Uterus (tissue), 4 donors: ENCODE results near the gene PDIK1L. TPM values are rescaled to one million over a fixed set of nuclear protein-coding genes. Genes with fewer than 3 reads are reported as not detected.
A peak's percentile ranks its signal among the peaks of the same experiment; 100 is the strongest.

ENCODE experiments used
- DNase-seq, 2 donors: peaks; one replicate each; pipeline ENCODE4 v3.0.0-alpha.2; 2019 to 2020
- H3K27ac ChIP-seq, 2 donors: fragments of 200-600 bp; sonication (generic); 1 replicate in 1 of 2; 2 replicates in 1 of 2; pipeline ENCODE4 v1.5.1; 2016 to 2018
- H3K27me3 ChIP-seq, 2 donors: fragments of 200-600 bp; sonication (generic); one replicate each; pipeline ENCODE4 v1.5.1; 2018 to 2019; ENCODE audit warnings: control low read depth in 1 of 2
- H3K36me3 ChIP-seq, 2 donors: fragments of 200-600 bp; sonication (generic); one replicate each; pipeline ENCODE4 v1.5.1; 2019; ENCODE audit warnings: control low read depth in 1 of 2
- H3K4me1 ChIP-seq, 2 donors: fragments of 200-600 bp; sonication (generic); one replicate each; pipeline ENCODE4 v1.5.1; 2018 to 2019; ENCODE audit warnings: control low read depth in 1 of 2
- H3K4me3 ChIP-seq, 2 donors: fragments of 200-600 bp; sonication (generic); 1 replicate in 1 of 2; 2 replicates in 1 of 2; pipeline ENCODE4 v1.5.1; 2018 to 2019; ENCODE audit warnings: mild to moderate bottlenecking in 1 of 2
- H3K9me3 ChIP-seq, 2 donors: fragments of 200-600 bp; sonication (generic); one replicate each; pipeline ENCODE4 v1.5.1; 2019; ENCODE audit warnings: control low read depth in 1 of 2
- CTCF ChIP-seq, 4 experiments: fragments of 200-600 bp in 2 of 4; fragments of 450-650 bp in 2 of 4; sonication (generic) in 2 of 4; IDR thresholded peaks; one replicate each; pipeline ENCODE4 v1.5.1; 2016 to 2019; ENCODE audit warnings: antibody characterized with exemption in 4 of 4, mild to moderate bottlenecking in 2 of 4, moderate library complexity in 1 of 4
- POLR2A ChIP-seq, 2 donors: fragments of 450-650 bp; IDR thresholded peaks; one replicate each; pipeline ENCODE4 v1.6.1; 2016; ENCODE audit warnings: antibody characterized with exemption in 2 of 2, mild to moderate bottlenecking in 1 of 2, moderate library complexity in 1 of 2
- intact Hi-C: fragments of 100-400 bp; cut with DNase I; formaldehyde crosslinking; loops from one replicate; pipeline ENCODE4 v1.15.1; 2023; ENCODE audit warnings: low total_unique reads
- total RNA-seq, 4 donors: library from RNA; depleted of rRNA in 3 of 4; stranded (reverse); fragments of >200 nt in 3 of 4; gene quantifications; one replicate each; pipeline versions ENCODE4 v1.1.0 to v1.2.4, GENCODE V29; 2014 to 2023
- donor health status: DM: yes; HTN: yes; CAD: no.

PDIK1L gene
- total RNA-seq, 4 donors from 2014 or later: 13.8 to 95.6 (median 20.9) TPM

GRCh38 chr1:26158908-26159742 is 47.5 kb downstream of the PDIK1L start, which contains the start of gene FAM110D:
Gene FAM110D, plus strand, starts transcription at chr1:26159079. Its CDS starts 2,213 bp downstream, at chr1:26161292.
- intact Hi-C loops: no loop called here
- DNase-seq: peak in 1 of 2 donors; percentile 56

GRCh38 chr1:26159743-26160039 is 48.1 kb downstream of the PDIK1L start:
- no peaks in the 10 kb centered on the region for H3K27me3 ChIP-seq
- H3K4me3 ChIP-seq: peak overlapping the region; percentile 4 to 34
- intact Hi-C loops: loop anchor here (5.0 kb wide), 1 partner anchor 122 kb away; no protein-coding TSS in a partner anchor
- no peak for DNase-seq
- H3K4me1 ChIP-seq: peaks cover 0 to 7% of the 10 kb centered on the region in 2 donors
- peak overlapping the region in 1 of 2 donors; percentile 63 for H3K27ac ChIP-seq
- TF ChIP-seq CTCF (IDR thresholded peaks at IDR 0.05): no peak
- no peak for TF ChIP-seq POLR2A (IDR thresholded peaks at IDR 0.05)
- no peaks in the 10 kb centered on the region for H3K9me3 ChIP-seq
- no peaks in the 10 kb centered on the region for H3K36me3 ChIP-seq

More at GRCh38 chr1:26158908-26159742, 47.5 kb downstream of the PDIK1L start, which contains the start of gene FAM110D:
- H3K27me3 ChIP-seq: no peaks in the 10 kb centered on the region
- TF ChIP-seq CTCF (IDR thresholded peaks at IDR 0.05) (no peak), POLR2A (IDR thresholded peaks at IDR 0.05) (peak; percentile 15 to 19)
- peaks cover 0 to 3% of the 10 kb centered on the region in 2 donors for H3K4me1 ChIP-seq
- H3K4me3 ChIP-seq: peak within 1 kb of the TSS; percentile 12 to 34
- H3K9me3 ChIP-seq: no peaks in the 10 kb centered on the region
- peak within 1 kb of the TSS; percentile 39 to 63 for H3K27ac ChIP-seq
- H3K36me3 ChIP-seq: no peaks in the 10 kb centered on the region

GRCh38 chr1:26160527-26161414 is 49.1 kb downstream of the PDIK1L start:
- TF ChIP-seq CTCF (IDR thresholded peaks at IDR 0.05) (no peak), POLR2A (IDR thresholded peaks at IDR 0.05) (no peak)
- intact Hi-C loops: loop anchor here (5.0 kb wide), 1 partner anchor 123 kb away; no protein-coding TSS in a partner anchor
- no peaks in the 10 kb centered on the region for H3K27me3 ChIP-seq
- peak overlapping the region; percentile 34 to 40 for H3K4me3 ChIP-seq
- H3K36me3 ChIP-seq: no peaks in the 10 kb centered on the region
- H3K4me1 ChIP-seq: peaks cover 0 to 7% of the 10 kb centered on the region in 2 donors
- no peak for DNase-seq
- peak overlapping the region in 1 of 2 donors; percentile 63 for H3K27ac ChIP-seq
- no peaks in the 10 kb centered on the region for H3K9me3 ChIP-seq

- peak overlapping the region; percentile 33 to 51 for H3K27ac ChIP-seq
- intact Hi-C loops: loop anchor here (5.0 kb wide), 1 partner anchor 124 kb away; no protein-coding TSS in a partner anchor
- peaks cover 0 to 7% of the 10 kb centered on the region in 2 donors for H3K4me1 ChIP-seq
- TF ChIP-seq POLR2A (IDR thresholded peaks at IDR 0.05): no peak
- TF ChIP-seq CTCF (IDR thresholded peaks at IDR 0.05): peak in 2 of 4 experiments; percentile 22 to 32
- H3K4me3 ChIP-seq: peak overlapping the region; percentile 34 to 40
- DNase-seq: peak in 1 of 2 donors; percentile 47
- no peaks in the 10 kb centered on the region for H3K27me3 ChIP-seq
- H3K36me3 ChIP-seq: no peaks in the 10 kb centered on the region
- H3K9me3 ChIP-seq: no peaks in the 10 kb centered on the region
Observed at GRCh38 chr1:26161415-26162219, 50.0 kb downstream of the PDIK1L start.
